ENCODE results near the gene MRPS34.

- TF ChIP-seq POLR2A (IDR thresholded peaks at IDR 0.05; ENCODE audit: low read depth, low read length), result no peak
- TF ChIP-seq POLR2AphosphoS5 (IDR thresholded peaks at IDR 0.05; ENCODE audit: low read depth, low read length), result no peak
- TF ChIP-seq TAF1 (IDR thresholded peaks at IDR 0.05; ENCODE audit: low read depth, low read length), result no peak
- TF ChIP-seq SPI1 (IDR thresholded peaks at IDR 0.05; ENCODE audit: low read depth, low read length), result no peak
- TF ChIP-seq POU2F2 (IDR thresholded peaks at IDR 0.05; ENCODE audit: low read depth, low read length), result no peak
Observed at GRCh38 chr16:1818204-1818872, 45.4 kb upstream of the MRPS34 start.

Measured in GM12891 (cell line).